SU-DHL-6 (cell line): Measurements from ENCODE around the gene WASHC1.
"Not testable (repeated sequence)": the region's sequence is repeated elsewhere in the genome, so short reads cannot be mapped to it uniquely, and the experiment has no call there.

Experiments used
- H2AFZ ChIP-seq: fragments of 200-600 bp; sonication (generic); 2 replicates; pipeline ENCODE4 v1.6.1; 2014; ENCODE audit warnings: low read depth, mild to moderate bottlenecking, moderate library complexity, mixed read lengths, antibody characterized with exemption, low read length; ENCODE audit not compliant: severe bottlenecking
- H3F3A ChIP-seq: fragments of 200-600 bp; shearing (Covaris generic); 2 replicates; pipeline ENCODE4 v1.6.0; 2016; ENCODE audit warnings: antibody characterized with exemption, mild to moderate bottlenecking; ENCODE audit not compliant: insufficient read depth
- H3K27ac ChIP-seq: fragments of 200-600 bp; sonication (generic); 2 replicates; pipeline ENCODE4 v1.5.1; 2016; ENCODE audit warnings: low read depth, mild to moderate bottlenecking, low read length, moderate library complexity, mixed read lengths
- H3K27me3 ChIP-seq: fragments of 200-600 bp; sonication (generic), shearing (Covaris generic); 2 replicates; pipeline ENCODE4 v1.6.0; 2014; ENCODE audit warnings: mild to moderate bottlenecking, low read length
- H3K36me3 ChIP-seq: fragments of 200-600 bp; sonication (generic); 2 replicates; pipeline ENCODE4 v1.6.1; 2014; ENCODE audit warnings: mild to moderate bottlenecking, low read length, mixed read lengths
- H3K4me2 ChIP-seq: fragments of 300-600, 200-600 bp; shearing (Covaris generic), sonication (generic); 2 replicates; pipeline ENCODE4 v1.6.0; 2014; ENCODE audit warnings: low read length, low read depth, mild to moderate bottlenecking; ENCODE audit not compliant: poor library complexity, severe bottlenecking
- H3K4me3 ChIP-seq: fragments of 200-600 bp; sonication (generic); 2 replicates; pipeline ENCODE4 v1.5.1; 2014; ENCODE audit warnings: antibody characterized with exemption, low read length, mild to moderate bottlenecking, mixed read lengths; ENCODE audit not compliant: insufficient read depth, poor library complexity, severe bottlenecking
- H3K79me2 ChIP-seq: fragments of 200-600 bp; sonication (generic); 2 replicates; pipeline ENCODE4 v1.6.1; 2014; ENCODE audit warnings: mild to moderate bottlenecking, low read length, moderate library complexity; ENCODE audit not compliant: insufficient read depth
- H3K9ac ChIP-seq: fragments of 200-600 bp; sonication (generic); 2 replicates; pipeline ENCODE4 v1.7.0; 2014; ENCODE audit warnings: mild to moderate bottlenecking, low read length
- H3K9me2 ChIP-seq: fragments of 200-600 bp; sonication (generic); replicated peaks from 2 replicates; pipeline ENCODE4 v1.6.1; 2014; ENCODE audit warnings: low read length; ENCODE audit not compliant: insufficient read depth
- H3K9me3 ChIP-seq: fragments of 200-600 bp; sonication (generic); 2 replicates; pipeline ENCODE4 v1.6.1; 2014; ENCODE audit warnings: low read length, mixed read lengths; ENCODE audit not compliant: insufficient read depth
- H4K20me1 ChIP-seq: fragments of 200-600 bp; sonication (generic); 2 replicates; pipeline ENCODE4 v1.6.1; 2014; ENCODE audit warnings: low read depth, mild to moderate bottlenecking, antibody characterized with exemption, low read length, moderate library complexity, mixed read lengths

Gene WASHC1

GRCh38 chr9:48190-48842 is 19.1 kb upstream of the WASHC1 start:
- not testable (repeated sequence) for H3K27me3 ChIP-seq, H2AFZ ChIP-seq, H3K9me2 ChIP-seq, H3K27ac ChIP-seq, H3K36me3 ChIP-seq, H3K79me2 ChIP-seq, H3K4me3 ChIP-seq, H3F3A ChIP-seq, H3K9ac ChIP-seq, H3K9me3 ChIP-seq, H4K20me1 ChIP-seq, H3K4me2 ChIP-seq

- H3K79me2 ChIP-seq, H3K9me2 ChIP-seq, H4K20me1 ChIP-seq, H3F3A ChIP-seq, H3K27ac ChIP-seq, H3K9ac ChIP-seq, H3K4me3 ChIP-seq, H2AFZ ChIP-seq, H3K9me3 ChIP-seq, H3K4me2 ChIP-seq, H3K36me3 ChIP-seq, H3K27me3 ChIP-seq: not testable (repeated sequence)
These were observed 17.5 kb upstream of the WASHC1 start for GRCh38 chr9:46639-47271.

GRCh38 chr9:46164-46563 is 16.9 kb upstream of the WASHC1 start:
- H3K9ac ChIP-seq, H3K4me3 ChIP-seq, H3K27me3 ChIP-seq, H3K9me3 ChIP-seq, H3K36me3 ChIP-seq, H3K4me2 ChIP-seq, H3F3A ChIP-seq, H4K20me1 ChIP-seq, H2AFZ ChIP-seq, H3K79me2 ChIP-seq, H3K9me2 ChIP-seq, H3K27ac ChIP-seq: not testable (repeated sequence)

- not testable (repeated sequence) for H3K27ac ChIP-seq, H2AFZ ChIP-seq, H3K4me2 ChIP-seq, H3K9me2 ChIP-seq, H3K4me3 ChIP-seq, H3K27me3 ChIP-seq, H3K36me3 ChIP-seq, H3K79me2 ChIP-seq, H4K20me1 ChIP-seq, H3K9ac ChIP-seq, H3K9me3 ChIP-seq, H3F3A ChIP-seq
These were observed 16.1 kb upstream of the WASHC1 start for GRCh38 chr9:45180-45878.

GRCh38 chr9:44416-44815 is 15.2 kb upstream of the WASHC1 start:
- not testable (repeated sequence) for H2AFZ ChIP-seq, H3K27ac ChIP-seq, H3K9ac ChIP-seq, H4K20me1 ChIP-seq, H3K79me2 ChIP-seq, H3K9me2 ChIP-seq, H3K4me2 ChIP-seq, H3K36me3 ChIP-seq, H3K9me3 ChIP-seq, H3K4me3 ChIP-seq, H3F3A ChIP-seq, H3K27me3 ChIP-seq

GRCh38 chr9:43636-44035 is 14.4 kb upstream of the WASHC1 start:
- H3F3A ChIP-seq, H3K27me3 ChIP-seq, H3K4me3 ChIP-seq, H3K9me2 ChIP-seq, H3K9ac ChIP-seq, H3K36me3 ChIP-seq, H4K20me1 ChIP-seq, H3K9me3 ChIP-seq, H3K27ac ChIP-seq, H3K79me2 ChIP-seq, H2AFZ ChIP-seq, H3K4me2 ChIP-seq: not testable (repeated sequence)

GRCh38 chr9:43116-43515 is 13.9 kb upstream of the WASHC1 start:
- not testable (repeated sequence) for H4K20me1 ChIP-seq, H3K9me2 ChIP-seq, H3K4me3 ChIP-seq, H3F3A ChIP-seq, H3K79me2 ChIP-seq, H3K36me3 ChIP-seq, H2AFZ ChIP-seq, H3K27ac ChIP-seq, H3K9ac ChIP-seq, H3K27me3 ChIP-seq, H3K9me3 ChIP-seq, H3K4me2 ChIP-seq

GRCh38 chr9:41819-42218 is 12.6 kb upstream of the WASHC1 start:
- H3K4me3 ChIP-seq, H3K27ac ChIP-seq, H3K4me2 ChIP-seq, H3K9me2 ChIP-seq, H3K36me3 ChIP-seq, H3K79me2 ChIP-seq, H3K9ac ChIP-seq, H4K20me1 ChIP-seq, H3K9me3 ChIP-seq, H3K27me3 ChIP-seq, H2AFZ ChIP-seq, H3F3A ChIP-seq: not testable (repeated sequence)
